ELR (cell line): ENCODE data around the gene THAP12.

Experiments used
- DNase-seq: peaks from one replicate; pipeline ENCODE4 v3.0.0-alpha.2; 2015; ENCODE audit warnings: low read depth

The THAP12 gene

GRCh38 chr11:76376746-76377558, 4.0 kb downstream of the THAP12 start:
- DNase-seq = no peak

GRCh38 chr11:76371170-76371569, 9.8 kb downstream of the THAP12 start:
- DNase-seq = peak; percentile 89

- no peak for DNase-seq
Observed at GRCh38 chr11:76369406-76369805, 11.5 kb downstream of the THAP12 start.

GRCh38 chr11:76368490-76368889, 12.4 kb downstream of the THAP12 start:
- DNase-seq = no peak

- no peak for DNase-seq
Observed at GRCh38 chr11:76365038-76365679, 15.8 kb downstream of the THAP12 start.

- DNase-seq = no peak
Observed at GRCh38 chr11:76362716-76363115, 18.2 kb downstream of the THAP12 start.

- DNase-seq = no peak
Observed at GRCh38 chr11:76361776-76362175, 19.2 kb downstream of the THAP12 start.

GRCh38 chr11:76361374-76361773, 19.6 kb downstream of the THAP12 start:
- DNase-seq = no peak

GRCh38 chr11:76355172-76355571, 25.8 kb downstream of the THAP12 start:
- no peak for DNase-seq

- no peak for DNase-seq
Observed at GRCh38 chr11:76348348-76348747, 32.6 kb downstream of the THAP12 start.

GRCh38 chr11:76347466-76347865, 33.5 kb downstream of the THAP12 start:
- no peak for DNase-seq

GRCh38 chr11:76339221-76339620, 41.7 kb downstream of the THAP12 start:
- DNase-seq = no peak

- no peak for DNase-seq
Observed at GRCh38 chr11:76337923-76338322, 43.0 kb downstream of the THAP12 start.

- DNase-seq = no peak
Observed at GRCh38 chr11:76337469-76337868, 43.5 kb downstream of the THAP12 start.

- no peak for DNase-seq
Observed at GRCh38 chr11:76336597-76336996, 44.3 kb downstream of the THAP12 start.

GRCh38 chr11:76335842-76336241, 45.1 kb downstream of the THAP12 start:
- DNase-seq = no peak

GRCh38 chr11:76334826-76335389, 46.0 kb downstream of the THAP12 start:
- no peak for DNase-seq

- DNase-seq = no peak
Observed at GRCh38 chr11:76330651-76331050, 50.3 kb downstream of the THAP12 start.

GRCh38 chr11:76329983-76330382, 50.9 kb downstream of the THAP12 start:
- DNase-seq = no peak

GRCh38 chr11:76329084-76329648, 51.8 kb downstream of the THAP12 start:
- peak; percentile 27 for DNase-seq

GRCh38 chr11:76327756-76328388, 53.1 kb downstream of the THAP12 start:
- DNase-seq = no peak

- DNase-seq = no peak
Observed at GRCh38 chr11:76327202-76327601, 53.7 kb downstream of the THAP12 start.
